IMR-90 (cell line): ENCODE results near the gene NUDT1. TPM values are rescaled to one million over a fixed set of nuclear protein-coding genes. Genes with fewer than 3 reads are reported as not detected.

Experiments
- ATAC-seq: fragments of 200-7000 bp; cut with Tn5 transposase; 2 replicates; pipeline ENCODE4 v1.9.1; 2020; ENCODE audit warnings: low read depth, mild to moderate bottlenecking, moderate library complexity
- BruUV-seq: library from RNA; stranded (reverse); fragments of 400-500 nt; replicated peaks from 2 replicates; lab custom pipeline; 2021; lab: Mats Ljungman, UMichigan
- CTCF ChIA-PET: fragments of 300-600 bp; formaldehyde crosslinking; extraction: SDS; loops from one replicate; lab custom pipeline; 2021; ENCODE audit warnings: antibody characterized with exemption; lab: Yijun Ruan, JAX
- POLR2A ChIA-PET: fragments of 300-600 bp; sonication (Branson Sonifier 250); formaldehyde crosslinking; loops from one replicate; lab custom pipeline; 2022; ENCODE audit warnings: antibody characterized with exemption; ENCODE audit not compliant: unreplicated experiment; lab: Charles Lee
- DNase-seq: peaks from one replicate; pipeline ENCODE4 v3.0.0; 2013
- H2AFZ ChIP-seq: replicated peaks from 2 replicates; pipeline ENCODE3; 2013; ENCODE audit warnings: low read length, mild to moderate bottlenecking; ENCODE audit not compliant: poor library complexity
- H2AK5ac ChIP-seq: 2 replicates; pipeline ENCODE4 v1.6.1; 2013; ENCODE audit warnings: low read depth, low read length, inconsistent platforms
- H2AK9ac ChIP-seq: replicated peaks from 2 replicates; pipeline ENCODE3; 2013; ENCODE audit warnings: mild to moderate bottlenecking, low read depth, low read length, moderate library complexity; ENCODE audit not compliant: poor library complexity
- H2BK120ac ChIP-seq: 2 replicates; pipeline ENCODE4 v1.6.1; 2013; ENCODE audit warnings: low read depth, low read length, inconsistent platforms
- H2BK15ac ChIP-seq: 3 replicates; pipeline ENCODE4 v1.6.1; 2013; ENCODE audit warnings: low read depth, low read length, inconsistent platforms
- H2BK20ac ChIP-seq: 2 replicates; pipeline ENCODE4 v1.6.1; 2013; ENCODE audit warnings: low read depth, mild to moderate bottlenecking, inconsistent platforms, low read length, moderate library complexity
- H2BK5ac ChIP-seq: 2 replicates; pipeline ENCODE4 v1.6.1; 2013; ENCODE audit warnings: mild to moderate bottlenecking, low read depth, low read length, inconsistent platforms; ENCODE audit not compliant: poor library complexity, severe bottlenecking
- H3K14ac ChIP-seq: replicated peaks from 2 replicates; pipeline ENCODE4 v1.6.1; 2013; ENCODE audit warnings: low read depth, low read length, inconsistent platforms
- H3K18ac ChIP-seq: 2 replicates; pipeline ENCODE4 v1.6.1; 2013; ENCODE audit warnings: low read depth, low read length, control low read depth
- H3K23ac ChIP-seq: 2 replicates; pipeline ENCODE4 v1.6.1; 2013; ENCODE audit warnings: low read depth, low read length, inconsistent platforms
- H3K27ac ChIP-seq: 2 replicates; pipeline ENCODE4 v1.5.1; 2013; ENCODE audit warnings: mild to moderate bottlenecking, control low read depth, low read length; ENCODE audit not compliant: insufficient read depth
- H3K27me3 ChIP-seq: 2 replicates; pipeline ENCODE4 v1.6.1; 2013; ENCODE audit warnings: low read length; ENCODE audit not compliant: control insufficient read depth, insufficient read depth
- H3K36me3 ChIP-seq: 2 replicates; pipeline ENCODE4 v1.6.1; 2013; ENCODE audit warnings: low read length, mixed read lengths; ENCODE audit not compliant: control insufficient read depth, insufficient read depth
- H3K4ac ChIP-seq: 2 replicates; pipeline ENCODE4 v1.6.1; 2013; ENCODE audit warnings: low read depth, low read length, inconsistent platforms
- H3K4me1 ChIP-seq: 2 replicates; pipeline ENCODE4 v1.6.1; 2013; ENCODE audit warnings: low read length, mixed read lengths; ENCODE audit not compliant: control insufficient read depth, insufficient read depth
- H3K4me2 ChIP-seq: 2 replicates; pipeline ENCODE4 v1.6.1; 2013; ENCODE audit warnings: low read depth, mild to moderate bottlenecking, control low read depth, low read length, moderate library complexity
- H3K4me3 ChIP-seq: 2 replicates; pipeline ENCODE4 v1.5.1; 2013; ENCODE audit warnings: low read depth, mild to moderate bottlenecking, control low read depth, low read length, moderate library complexity; ENCODE audit not compliant: insufficient read depth
- H3K56ac ChIP-seq: 2 replicates; pipeline ENCODE4 v1.6.1; 2013; ENCODE audit warnings: low read length, inconsistent platforms; ENCODE audit not compliant: insufficient read depth; ENCODE audit errors: extremely low read depth
- H3K79me1 ChIP-seq, 2 experiments: 2 replicates each; pipeline ENCODE4 v1.6.1; 2013; ENCODE audit warnings: low read length in 2 of 2, inconsistent platforms in 1 of 2, low read depth in 1 of 2
- H3K9ac ChIP-seq: 2 replicates; pipeline ENCODE4 v1.6.1; 2013; ENCODE audit warnings: low read depth, low read length, control low read depth
- H3K9me1 ChIP-seq: 2 replicates; pipeline ENCODE4 v1.6.1; 2013; ENCODE audit warnings: low read length, inconsistent platforms; ENCODE audit not compliant: insufficient read depth
- H3K9me3 ChIP-seq: 2 replicates; pipeline ENCODE4 v1.6.1; 2013; ENCODE audit warnings: low read length; ENCODE audit not compliant: control insufficient read depth, insufficient read depth
- H4K20me1 ChIP-seq: 2 replicates; pipeline ENCODE4 v1.6.1; 2013; ENCODE audit warnings: low read length, inconsistent platforms; ENCODE audit not compliant: insufficient read depth
- H4K5ac ChIP-seq: 2 replicates; pipeline ENCODE4 v1.6.1; 2013; ENCODE audit warnings: mild to moderate bottlenecking, low read depth, low read length, control low read depth
- H4K8ac ChIP-seq, 2 experiments: 2 replicates each; pipeline ENCODE4 v1.6.1; 2013; ENCODE audit warnings: low read depth in 2 of 2, low read length in 2 of 2, control low read depth in 1 of 2, inconsistent platforms in 1 of 2
- H4K91ac ChIP-seq: 2 replicates; pipeline ENCODE4 v1.6.1; 2013; ENCODE audit warnings: low read depth, low read length, inconsistent platforms; ENCODE audit not compliant: insufficient read depth
- RAD21 ChIP-seq: IDR thresholded peaks from 2 replicates; pipeline ENCODE4 v1.6.1; 2012; ENCODE audit warnings: low read length, improper control_type of control experiment
- WGBS, 2 experiments: methylation state at CpG; one replicate each; pipeline versions ENCODE4 v1.1.5 to v1.1.7; 2013; ENCODE audit warnings: missing lambda C conversion rate in 2 of 2; ENCODE audit not compliant: insufficient read length in 1 of 2; ENCODE audit errors: extremely low coverage in 2 of 2; 5-methylcytosine and 5-hydroxymethylcytosine counted together
- dilution Hi-C: fragments of 300-500 bp; cut with HindIII; formaldehyde crosslinking; loops from one replicate; pipeline ENCODE4 v1.14.3; 2018; ENCODE audit warnings: low sequenced_read_pairs; ENCODE audit not compliant: unreplicated experiment
- in situ Hi-C: fragments of 300-500 bp; cut with MboI; formaldehyde crosslinking; loops from 3 replicates; pipeline ENCODE4 v1.14.3; 2019; ENCODE audit warnings: low sequenced_read_pairs, inconsistent platforms, mixed read lengths
- intact Hi-C: fragments of 100-400 bp; cut with micrococcal nuclease; formaldehyde crosslinking; loops from 2 replicates; pipeline ENCODE4 v1.10.0; 2022
- polyA plus RNA-seq, 3 experiments: library from polyadenylated mRNA; depleted of rRNA; stranded (reverse); fragments of >200 nt; gene quantifications; 2 replicates each; pipeline ENCODE4 v1.2.3, GENCODE V29; 2012; ENCODE audit warnings: low replicate concordance in 1 of 3
- total RNA-seq: library from RNA; depleted of rRNA; stranded (reverse); fragments of >200 nt; gene quantifications from 2 replicates; pipeline ENCODE4 v1.2.3, GENCODE V29; 2012

Gene NUDT1
- total and polyA plus RNA-seq, 2 of the 4 experiments (the other 2 are of a cell fraction), result 33.4 to 49.1 TPM

- 97% methylated on average over 17 of the region's 38 CpGs; no CpG with 5 or more reads in 1 of the 2 experiments for WGBS, 2 experiments
- POLR2A ChIA-PET, result no interaction called here
- Histone ChIP-seq H2BK120ac (no peak overlapping the region), H2BK20ac (no peak overlapping the region), H3K4ac (no peak overlapping the region), H3K56ac (no peak overlapping the region), H4K8ac (no peak overlapping the region), H3K36me3 (peaks cover 27% of the 10 kb centered on the region), H2AFZ (no peak overlapping the region), H3K27me3 (no peaks in the 10 kb centered on the region), H3K14ac (no peak overlapping the region), H3K18ac (no peak overlapping the region), H3K9me1 (0 out of 2 replicates have a peak, but pooled peaks cover 3% of the 10 kb centered on the region), H3K79me1 (0 out of 4 replicates have a peak, but pooled peaks cover 0 to 10% of the 10 kb centered on the region in 2 experiments), H3K9ac (no peak overlapping the region), H2BK5ac (no peak overlapping the region), H3K4me1 (no peaks in the 10 kb centered on the region), H3K4me3 (no peak overlapping the region), H4K91ac (no peak overlapping the region), H3K9me3 (no peaks in the 10 kb centered on the region), H2AK5ac (no peak overlapping the region), H4K20me1 (peaks cover 7% of the 10 kb centered on the region; the same call in 1 of the 2 replicates), H3K23ac (no peak overlapping the region), H2BK15ac (no peak overlapping the region), H2AK9ac (no peak overlapping the region), H3K27ac (no peak overlapping the region), H4K5ac (no peak overlapping the region), H3K4me2 (no peak overlapping the region)
- dilution Hi-C loops, result no loop called here
- ATAC-seq (no peak), DNase-seq (no peak)
- TF ChIP-seq RAD21, result no peak
- intact Hi-C loops, result no loop called here
- in situ Hi-C loops, result no loop called here
- no TSS peak for BruUV-seq
- CTCF ChIA-PET, result no interaction called here
These were observed 15.1 kb downstream of the NUDT1 start for GRCh38 chr7:2257046-2257551.
